GM21390 (cell line): Measurements from ENCODE around the gene MSANTD3.
"Not testable (repeated sequence)": the region's sequence is repeated elsewhere in the genome, so short reads cannot be mapped to it uniquely, and the experiment has no call there.

Experiments used
- ATAC-seq: cut with Tn5 transposase; IDR thresholded peaks from one replicate; pipeline ENCODE4 v1.9.1; 2021; ENCODE audit not compliant: unreplicated experiment

Gene MSANTD3, protein sequence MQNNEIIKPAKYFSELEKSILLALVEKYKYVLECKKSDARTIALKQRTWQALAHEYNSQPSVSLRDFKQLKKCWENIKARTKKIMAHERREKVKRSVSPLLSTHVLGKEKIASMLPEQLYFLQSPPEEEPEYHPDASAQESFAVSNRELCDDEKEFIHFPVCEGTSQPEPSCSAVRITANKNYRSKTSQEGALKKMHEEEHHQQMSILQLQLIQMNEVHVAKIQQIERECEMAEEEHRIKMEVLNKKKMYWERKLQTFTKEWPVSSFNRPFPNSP

DNA sequence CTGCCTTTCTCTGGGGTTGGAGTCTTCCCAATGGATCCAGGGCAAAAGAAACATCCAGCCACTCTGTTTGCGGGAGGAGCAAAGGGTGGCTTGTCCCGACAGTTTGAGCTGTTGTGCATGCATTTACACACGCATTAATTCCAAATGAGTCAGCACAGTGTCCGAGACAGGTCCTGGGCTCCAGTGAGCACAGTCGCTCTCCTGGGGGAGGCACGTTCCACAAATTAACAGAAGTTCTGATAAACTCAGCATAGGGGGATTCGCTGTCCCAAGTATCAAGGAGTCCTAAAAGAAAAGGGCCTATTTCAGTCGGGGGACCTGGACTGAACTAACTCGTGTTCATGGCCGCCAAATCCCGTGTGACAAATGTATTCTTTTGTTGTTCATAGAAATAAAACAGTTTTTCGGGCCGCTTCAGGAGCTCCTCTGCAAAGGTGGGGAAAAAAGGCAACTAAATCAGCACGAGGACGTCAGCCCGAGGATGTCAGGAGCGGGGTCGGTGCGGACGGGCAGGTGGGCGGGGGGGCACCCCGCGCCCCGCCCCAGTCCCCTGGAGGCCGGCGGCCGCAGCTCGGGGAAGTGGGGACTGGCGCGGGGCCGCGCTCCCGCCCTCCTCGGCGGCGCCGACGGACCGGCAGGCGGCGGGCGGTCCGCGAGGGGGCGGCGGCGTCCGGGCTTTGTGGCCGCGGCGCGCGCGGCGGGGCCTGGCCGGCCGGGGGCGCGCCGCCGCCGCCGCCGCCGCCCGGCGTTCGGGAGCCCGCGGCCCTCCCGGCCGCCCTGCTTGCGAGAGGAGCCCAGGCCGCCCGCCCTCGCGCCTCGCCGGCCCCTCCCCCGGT lies at the start of gene MSANTD3:
MSANTD3 (plus strand) TSS at position 614 of the 836 bp plus-strand sequence. CDS start 14,796 bp downstream, outside the sequence.
- ATAC-seq: peak; percentile 77

DNA sequence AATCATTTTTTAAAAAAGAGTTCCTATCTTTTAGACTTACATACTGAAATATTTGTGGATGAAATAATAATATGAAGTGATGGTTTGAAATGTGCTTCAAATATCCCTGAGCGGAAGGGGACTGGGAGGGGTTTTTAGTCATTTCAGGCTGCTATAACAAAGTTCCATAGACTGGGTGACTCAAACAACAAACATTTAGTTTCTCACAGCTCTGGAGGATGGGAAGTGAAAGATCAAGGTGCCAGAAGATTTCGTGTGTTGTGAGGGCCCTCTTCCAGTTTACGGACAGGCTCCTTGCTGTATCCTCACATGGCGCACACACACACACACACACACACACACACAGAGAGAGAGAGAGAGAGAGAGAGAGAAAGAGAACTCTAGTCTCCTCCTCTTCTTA lies 47.1 kb upstream of the MSANTD3 start:
- no peak for ATAC-seq

DNA sequence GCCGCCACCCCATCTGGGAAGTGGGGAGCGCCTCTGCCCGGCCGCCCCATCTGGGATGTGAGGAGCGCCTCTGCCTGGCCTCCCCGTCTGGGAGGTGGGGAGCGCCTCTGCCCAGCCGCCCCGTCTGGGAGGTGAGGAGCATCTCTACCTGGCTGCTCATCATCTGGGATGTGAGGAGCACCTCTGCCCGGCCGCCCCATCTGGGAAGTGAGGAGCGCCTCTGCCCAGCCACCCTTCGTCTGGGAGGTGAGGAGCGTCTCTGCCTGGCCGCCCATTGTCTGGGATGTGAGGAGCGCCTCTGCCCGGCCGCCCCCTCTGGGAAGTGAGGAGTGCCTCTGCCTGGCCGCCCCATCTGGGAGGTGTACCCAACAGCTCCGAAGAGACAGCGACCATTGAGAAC lies 34.0 kb upstream of the MSANTD3 start:
- ATAC-seq: not testable (repeated sequence)

DNA sequence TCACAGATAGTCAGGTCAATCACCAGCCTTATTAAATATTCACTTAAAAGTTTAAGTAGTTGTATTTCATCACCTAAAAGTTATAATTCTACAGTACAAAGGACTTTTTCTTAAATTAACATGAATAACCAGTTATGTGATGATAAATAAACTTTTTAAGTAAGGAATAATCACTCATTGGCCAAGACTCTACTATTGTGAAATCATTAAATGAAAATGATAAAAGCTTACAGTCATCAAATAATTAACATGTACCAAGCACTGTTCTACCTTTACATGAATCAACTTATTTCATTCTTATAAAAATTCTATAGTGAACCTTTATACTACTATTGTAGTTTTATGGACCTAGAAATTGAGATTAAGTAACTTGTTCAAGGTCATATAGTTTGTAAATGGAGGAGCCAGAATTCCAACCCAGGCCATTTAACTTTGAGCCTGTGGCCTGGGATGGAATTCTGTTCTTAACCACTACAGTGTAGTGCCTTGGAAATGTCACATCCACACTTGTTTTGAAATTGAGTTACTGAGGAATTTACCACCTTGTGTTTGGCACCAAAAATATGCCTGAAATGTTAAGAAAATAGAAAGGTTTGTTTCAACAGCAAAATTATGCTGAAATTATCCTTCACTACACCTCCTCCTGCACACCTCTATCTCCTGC lies 32.8 kb upstream of the MSANTD3 start:
- ATAC-seq: no peak

DNA sequence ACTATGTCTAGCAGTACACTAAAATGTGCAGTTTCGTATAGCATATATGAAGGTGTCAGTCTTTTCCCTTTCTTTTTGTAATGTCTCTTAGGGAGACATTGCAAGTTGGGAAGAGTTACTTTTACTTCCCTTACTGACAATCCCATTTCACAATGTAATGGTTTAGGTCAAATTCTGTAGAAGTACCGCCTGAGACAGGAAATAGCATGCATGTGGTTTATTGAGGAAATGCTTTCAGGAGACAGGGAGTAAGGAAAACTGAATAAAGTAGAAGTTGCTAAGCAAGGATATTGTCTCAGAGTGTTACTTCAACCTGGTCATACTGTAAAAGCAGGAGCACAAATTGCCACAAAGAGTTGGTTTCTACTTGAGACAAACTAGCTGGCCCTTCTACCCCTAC lies 32.1 kb upstream of the MSANTD3 start:
- ATAC-seq: no peak

DNA sequence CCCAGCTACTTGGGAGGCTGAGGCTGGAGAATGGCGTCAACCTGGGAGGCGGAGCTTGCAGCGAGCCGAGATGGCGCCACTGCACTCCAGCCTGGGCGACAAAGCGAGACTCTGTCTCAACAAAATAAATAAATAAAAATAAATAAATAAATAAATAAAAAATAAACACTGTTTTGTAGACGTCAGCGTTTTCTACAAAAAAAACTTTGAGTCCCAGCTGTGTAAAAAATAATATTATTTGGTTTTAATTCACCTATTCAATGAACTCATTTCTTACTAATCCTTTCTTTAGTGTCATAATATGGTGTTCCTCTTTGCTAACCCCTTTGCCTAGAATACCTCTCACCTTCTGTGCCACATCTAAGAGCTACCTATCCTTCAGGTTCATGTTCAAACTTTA lies 30.2 kb upstream of the MSANTD3 start:
- ATAC-seq: no peak

DNA sequence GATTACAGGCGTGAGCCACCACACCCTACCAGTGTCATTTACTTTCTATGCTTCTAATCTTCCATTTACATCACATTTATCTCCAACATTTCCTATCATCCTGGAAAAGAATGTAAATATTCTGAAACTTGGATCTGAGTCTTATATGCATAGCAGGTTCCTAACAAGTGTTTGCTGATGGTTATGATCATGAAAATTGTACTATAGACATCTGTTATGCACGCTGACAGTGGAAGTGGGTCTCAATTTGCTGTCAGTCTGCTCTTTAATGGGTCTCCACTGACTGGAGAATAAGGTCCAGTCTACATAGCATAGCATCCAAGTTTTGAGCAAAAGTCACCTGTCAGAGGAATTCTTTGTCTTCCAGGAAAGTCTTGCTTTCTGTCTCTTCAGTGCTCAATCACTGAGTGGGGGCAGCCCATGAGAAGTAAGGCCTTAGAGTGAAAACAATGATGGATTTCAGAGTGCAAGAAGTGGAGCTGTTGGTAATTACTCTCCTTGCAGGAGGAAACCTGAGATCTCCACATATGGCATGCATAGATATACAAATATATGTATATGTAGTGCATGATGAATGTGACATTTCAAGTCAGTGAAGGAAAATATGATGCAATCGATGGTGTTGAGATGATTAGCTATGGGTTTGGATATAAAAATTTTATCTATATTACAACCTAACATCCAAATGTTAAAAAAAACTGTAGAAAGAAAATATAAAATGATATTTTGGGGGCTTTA lies 29.2 kb upstream of the MSANTD3 start:
- no peak for ATAC-seq

DNA sequence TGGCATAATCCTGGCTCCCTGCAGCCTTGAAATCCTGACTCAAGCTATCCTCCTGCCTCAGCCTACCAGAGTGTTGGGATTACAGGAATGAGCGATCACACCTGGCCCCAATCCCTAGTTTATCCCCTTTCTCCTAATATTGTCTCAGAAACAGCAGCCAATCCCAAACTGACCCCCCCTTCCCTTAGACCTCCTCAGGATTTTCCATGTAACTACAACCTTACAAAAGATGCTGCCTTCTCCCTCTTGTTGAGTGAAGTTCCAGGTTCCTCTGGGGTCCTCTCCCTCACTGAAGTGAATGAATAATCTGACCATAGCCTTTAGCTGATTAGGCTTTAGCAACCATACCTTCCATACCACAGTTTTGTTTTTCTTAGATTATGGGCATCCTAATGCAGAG lies 25.9 kb upstream of the MSANTD3 start:
- ATAC-seq: no peak

DNA sequence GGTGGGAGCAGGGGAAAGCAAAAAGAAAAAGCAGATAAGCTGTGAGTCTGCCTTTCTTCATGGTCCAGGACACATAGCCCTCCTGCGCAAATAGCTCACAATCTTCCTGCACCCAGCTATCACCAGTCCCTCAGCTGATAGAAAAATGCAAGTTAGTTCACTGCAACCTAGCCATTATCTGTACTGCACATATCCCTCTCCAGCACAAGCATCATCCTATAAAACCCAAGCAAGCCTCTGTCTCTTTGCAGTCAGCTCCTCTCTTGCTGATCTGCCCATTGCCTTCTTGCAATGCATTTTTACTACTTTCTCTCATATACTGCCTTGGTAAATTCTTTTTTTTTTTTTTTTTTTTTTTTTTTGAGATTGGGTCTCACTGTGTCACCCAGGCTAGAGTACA lies 20.0 kb upstream of the MSANTD3 start:
- ATAC-seq: no peak

DNA sequence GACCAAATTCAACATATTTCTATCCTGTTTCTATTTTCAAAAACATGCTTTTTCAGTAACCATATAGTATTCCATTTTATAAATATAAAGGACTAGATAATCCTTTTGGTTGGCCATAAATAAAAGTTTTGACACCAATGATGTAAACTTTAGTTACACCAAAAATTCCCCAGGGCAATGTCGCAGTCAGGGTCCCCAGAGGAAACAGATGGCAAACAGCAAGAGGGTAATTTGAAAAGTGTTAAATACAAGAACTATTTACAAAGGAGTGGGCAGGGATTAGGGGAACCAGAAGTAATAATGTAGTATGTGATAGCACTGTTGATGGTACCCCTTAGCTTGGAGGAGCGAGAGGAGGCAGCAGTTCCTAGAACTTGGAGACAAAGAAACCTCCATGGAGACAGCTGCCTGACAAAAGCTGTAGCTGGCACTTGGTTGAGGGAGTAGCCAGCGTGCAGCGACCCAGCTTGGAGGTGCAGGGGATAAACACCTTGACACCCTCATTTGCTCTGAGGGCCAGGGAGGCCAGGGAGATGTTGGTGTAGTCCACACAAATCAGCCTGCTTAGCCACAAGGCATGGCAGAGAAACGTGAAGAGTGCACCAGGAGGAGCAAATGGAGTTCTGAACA lies 18.3 kb upstream of the MSANTD3 start:
- no peak for ATAC-seq

DNA sequence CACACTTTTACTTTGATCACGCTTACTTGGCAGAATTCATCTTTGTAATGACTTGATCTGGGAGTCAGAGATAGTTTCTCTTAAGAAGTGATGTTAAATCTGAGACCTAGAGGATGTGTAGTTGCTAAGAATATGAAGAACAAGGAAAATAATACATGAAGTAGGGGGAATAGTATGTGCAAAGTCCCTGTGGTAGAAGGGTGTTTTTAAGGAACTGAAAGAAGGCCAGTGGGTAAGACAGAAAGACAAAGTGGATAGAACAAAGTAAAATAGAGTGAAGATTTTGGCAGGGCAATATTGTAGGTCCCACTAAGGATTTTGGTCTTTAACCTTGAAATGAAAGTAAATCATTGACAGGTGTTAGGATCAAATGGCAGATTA lies 17.8 kb upstream of the MSANTD3 start:
- ATAC-seq: no peak

DNA sequence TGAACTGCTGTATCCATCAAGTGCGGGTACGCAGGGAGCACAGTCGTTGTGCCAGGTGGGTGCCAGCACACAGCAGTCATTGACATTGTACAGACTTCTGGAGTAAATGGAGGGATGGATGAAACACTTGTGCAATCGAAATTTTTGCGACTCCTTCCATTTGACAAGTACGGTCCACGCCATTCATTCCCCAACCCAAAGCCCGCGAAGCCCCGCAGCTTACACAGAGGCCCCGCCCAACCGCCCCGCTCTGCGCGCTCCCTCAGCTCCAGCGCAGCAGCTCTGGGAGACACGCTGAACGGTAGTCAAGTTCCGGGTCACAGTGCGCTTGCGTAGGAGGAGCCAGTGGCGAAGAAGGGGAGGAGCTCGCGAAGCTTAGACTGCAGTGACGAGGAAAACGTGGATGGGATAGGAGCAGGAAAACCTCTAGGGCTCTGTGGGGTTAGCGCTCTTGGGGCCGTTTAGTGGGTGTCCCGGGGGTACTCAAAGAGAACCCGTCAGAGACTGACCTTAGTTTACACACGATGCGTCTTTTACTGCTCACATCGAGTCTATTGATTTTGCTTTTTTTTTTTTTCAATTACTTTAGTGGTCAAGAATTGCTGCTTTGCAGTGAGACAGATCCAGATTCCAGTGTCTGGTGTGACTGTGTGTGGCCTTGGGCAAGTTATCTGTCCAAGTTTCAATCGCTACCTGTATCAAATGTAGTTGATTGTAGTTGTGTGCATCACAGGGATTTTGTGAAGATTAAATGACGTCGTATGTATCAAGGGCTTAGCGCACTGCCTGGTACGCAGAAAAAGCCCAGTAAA lies 15.3 kb upstream of the MSANTD3 start:
- ATAC-seq: peak; percentile 99

DNA sequence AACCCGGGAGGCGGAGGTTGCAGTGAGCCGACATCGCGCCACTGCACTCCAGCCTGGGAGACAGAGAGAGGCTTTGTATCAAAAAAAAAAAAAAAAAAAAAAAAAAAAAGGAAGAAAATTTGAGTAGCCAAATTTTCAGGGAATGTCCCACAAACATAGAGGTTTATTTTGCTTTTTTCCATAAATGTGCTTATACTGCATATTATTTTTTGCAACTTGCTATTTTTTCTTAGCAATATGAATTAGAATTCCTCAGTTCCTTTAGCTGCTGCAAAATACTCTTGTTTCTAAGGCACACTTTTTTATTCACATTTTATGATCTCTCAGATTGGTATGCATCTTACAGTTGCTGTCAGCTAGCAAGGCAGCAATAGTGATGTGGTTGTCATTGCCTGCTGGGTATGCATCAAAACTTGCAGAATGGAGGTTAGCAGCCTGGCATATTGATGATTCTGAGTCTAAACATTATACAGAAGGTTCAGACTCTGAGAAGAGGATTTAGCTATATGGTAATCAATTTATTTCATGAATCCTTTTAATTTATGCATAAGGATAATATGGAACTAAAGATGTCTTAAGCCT lies 13.0 kb upstream of the MSANTD3 start:
- ATAC-seq: no peak

DNA sequence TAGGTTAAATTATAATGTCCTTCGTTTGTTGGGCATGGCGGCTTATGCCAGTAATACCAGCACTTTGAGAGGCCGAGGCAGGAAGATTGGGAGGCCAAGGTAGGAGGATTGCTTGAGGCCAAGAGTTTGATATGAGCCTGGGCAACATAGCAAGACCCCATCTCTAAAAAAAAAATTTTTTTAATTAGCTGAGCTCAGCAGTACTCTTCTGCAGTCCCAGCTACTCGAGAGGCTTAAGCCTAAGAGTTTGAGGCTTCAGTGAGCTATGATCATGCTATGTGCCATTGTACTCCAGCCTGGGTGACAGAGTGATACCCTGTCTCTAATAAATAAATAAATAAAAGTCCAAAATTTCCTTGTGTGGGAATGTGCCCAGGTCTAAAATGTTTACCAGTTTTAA lies 9.1 kb upstream of the MSANTD3 start:
- no peak for ATAC-seq

DNA sequence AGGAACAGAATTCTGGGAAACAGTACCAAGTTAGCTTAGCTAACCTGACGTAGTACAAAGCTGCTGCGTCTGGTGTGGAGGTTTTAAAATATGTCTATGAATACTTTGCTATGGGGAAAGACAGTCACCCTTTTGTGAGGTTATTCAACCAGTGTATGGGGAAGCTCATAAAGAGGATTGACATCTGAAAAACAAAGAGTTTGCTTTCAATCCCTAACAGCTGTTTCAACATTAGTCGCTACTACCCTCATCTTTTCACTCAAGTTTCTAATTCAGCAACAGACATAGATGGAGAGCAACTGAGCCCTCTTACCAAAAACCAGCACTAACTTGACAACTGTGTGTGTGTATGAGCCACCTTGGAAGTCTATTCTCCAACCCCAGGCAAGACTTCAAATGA lies 7.8 kb upstream of the MSANTD3 start:
- no peak for ATAC-seq

DNA sequence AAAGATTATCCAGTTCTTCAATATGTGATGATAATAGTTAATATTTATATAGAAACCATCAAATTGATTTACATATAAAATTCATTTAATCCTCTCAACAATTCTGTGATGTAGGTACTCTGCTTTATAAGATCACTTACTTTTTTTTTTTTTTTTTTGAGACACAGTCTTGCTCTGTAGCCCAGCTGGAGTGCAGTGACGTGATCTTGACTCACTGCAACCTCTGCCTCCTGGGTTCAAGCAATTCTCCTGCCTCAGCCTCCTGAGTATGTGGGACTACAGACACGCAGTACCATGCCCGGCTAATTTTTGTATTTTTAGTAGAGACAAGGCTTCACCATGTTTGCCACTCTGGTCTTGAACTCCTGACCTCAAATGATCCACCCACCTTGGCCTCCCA lies 5.8 kb upstream of the MSANTD3 start:
- ATAC-seq: not testable (repeated sequence)

DNA sequence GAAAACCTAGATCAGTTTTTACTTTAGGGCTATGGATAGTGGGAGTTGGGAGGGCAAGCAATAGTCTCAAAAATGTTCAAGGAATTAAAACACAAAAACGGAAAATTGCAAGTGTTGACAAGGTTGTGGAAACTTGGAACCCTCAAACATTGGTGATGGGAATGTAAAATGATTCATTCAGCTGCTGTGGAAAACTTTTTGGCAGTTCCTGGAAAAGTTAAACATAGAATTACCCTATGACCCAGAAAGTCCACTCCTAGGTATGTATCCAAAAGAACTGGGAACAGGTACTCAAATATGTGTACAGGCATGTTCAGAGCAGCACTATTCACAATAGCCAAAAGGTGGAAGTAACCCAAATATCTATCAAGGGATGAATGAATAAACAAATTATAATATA lies 1.2 kb upstream of the MSANTD3 start:
- no peak for ATAC-seq

DNA sequence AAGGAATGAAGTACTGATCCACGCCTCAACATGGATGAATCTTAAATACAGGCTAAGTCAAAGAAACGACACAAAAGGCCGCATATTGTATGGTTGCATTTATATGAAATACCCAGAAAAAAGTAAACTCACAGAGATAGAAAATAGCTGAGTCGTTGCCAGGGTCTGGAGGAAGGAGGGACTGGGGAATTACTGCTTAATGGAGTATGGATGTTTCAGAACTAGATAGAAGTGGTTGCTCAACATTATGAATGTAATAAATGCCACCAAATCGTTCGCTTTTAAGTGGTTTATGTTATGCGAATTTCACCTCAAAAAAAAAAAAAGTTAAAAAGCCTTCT lies 784 bp upstream of the MSANTD3 start:
- no peak for ATAC-seq

DNA sequence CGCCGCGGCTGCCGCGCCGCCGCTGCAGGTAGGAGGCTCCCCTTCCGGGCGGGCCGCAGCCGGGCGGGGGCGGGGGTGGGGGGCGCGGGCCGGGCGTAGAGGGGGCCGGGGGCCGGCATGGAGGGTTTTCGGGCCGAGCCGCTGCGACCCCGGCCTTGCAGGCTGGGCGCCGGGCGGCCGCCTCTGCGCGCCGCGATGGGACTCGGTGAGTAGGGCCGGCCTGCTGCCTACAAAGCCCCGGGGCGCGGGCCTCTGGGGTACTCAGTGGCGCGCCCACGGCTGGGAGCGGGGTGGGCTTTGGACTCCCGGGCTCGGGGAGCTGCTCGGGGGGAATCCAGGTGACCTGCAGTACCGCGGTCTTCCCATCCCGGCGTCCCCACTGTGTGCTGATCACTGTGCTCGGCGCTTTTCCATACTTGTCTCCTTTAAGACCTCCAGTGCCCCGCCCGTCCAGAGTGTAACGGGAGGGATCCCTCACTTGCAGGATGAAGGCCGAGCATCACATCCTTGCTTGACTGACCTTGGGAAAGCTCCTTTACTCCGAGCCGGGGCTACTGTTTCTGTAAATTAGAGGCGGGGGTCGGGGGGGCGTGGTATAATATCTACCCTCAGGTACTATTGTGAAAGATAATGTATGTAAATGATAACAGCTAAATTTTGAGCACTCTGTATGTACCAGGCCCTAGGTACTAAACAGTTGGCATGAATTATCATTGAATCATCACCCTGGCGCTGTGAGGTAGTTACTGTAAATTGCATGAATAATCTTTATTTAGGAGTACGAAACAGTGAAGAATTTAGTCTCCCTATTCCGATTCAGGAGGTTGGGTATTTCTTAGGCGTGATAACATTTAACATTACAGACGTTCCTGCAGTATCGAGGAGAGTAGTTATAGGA lies 672 bp downstream of the MSANTD3 start:
- ATAC-seq: peak; percentile 59
